Tibial artery (tissue), 4 donors: Measurements from ENCODE around the gene HPCAL1.

ENCODE experiments used
- DNase-seq, 2 donors: peaks; one replicate each; pipeline ENCODE4 v3.0.0-alpha.2; 2019
- H3K27ac ChIP-seq, 2 donors: fragments of 200-600 bp; sonication (generic) in 1 of 2; 1 replicate in 1 of 2; 2 replicates in 1 of 2; pipeline ENCODE4 v1.5.1; 2018 to 2019; ENCODE audit warnings: mild to moderate bottlenecking in 1 of 2
- H3K27me3 ChIP-seq, 2 donors: fragments of 200-600 bp; sonication (generic) in 1 of 2; one replicate each; pipeline versions ENCODE4 v1.5.1 to v1.6.0; 2016 to 2019
- H3K36me3 ChIP-seq, 3 donors: fragments of 200-600 bp; sonication (generic) in 2 of 3; one replicate each; pipeline ENCODE4 v1.5.1; 2016 to 2019; ENCODE audit warnings: mild to moderate bottlenecking in 2 of 3
- H3K4me1 ChIP-seq, 4 donors: fragments of 200-600 bp; sonication (generic) in 2 of 4; 1 replicate in 3 of 4; 2 replicates in 1 of 4; pipeline ENCODE4 v1.5.1; 2016 to 2019
- H3K4me3 ChIP-seq, 2 donors: fragments of 200-600 bp; sonication (generic) in 1 of 2; 1 replicate in 1 of 2; 2 replicates in 1 of 2; pipeline ENCODE4 v1.5.1; 2018 to 2019; ENCODE audit warnings: mild to moderate bottlenecking in 2 of 2
- H3K9me3 ChIP-seq, 3 donors: fragments of 200-600 bp; sonication (generic) in 1 of 3; one replicate each; pipeline ENCODE4 v1.5.1; 2016 to 2019
- intact Hi-C: fragments of 100-400 bp; cut with DNase I; formaldehyde crosslinking; loops from one replicate; pipeline ENCODE4 v1.15.0; 2023; ENCODE audit warnings: low total_unique reads
- TF ChIP-seq, protein P1 (sequence below), 2 experiments: fragments of 200-600 bp in 1 of 2; fragments of 450-650 bp in 1 of 2; IDR thresholded peaks; one replicate each; pipeline ENCODE4 v1.5.1; 2017 to 2019; ENCODE audit warnings: antibody characterized with exemption in 2 of 2, mild to moderate bottlenecking in 1 of 2, moderate library complexity in 1 of 2

Gene HPCAL1

GRCh38 chr2:10371441-10372196 is 68.9 kb downstream of the HPCAL1 start:
- Histone ChIP-seq H3K9me3 (no peaks in the 10 kb centered on the region), H3K27me3 (no peaks in the 10 kb centered on the region), H3K4me1 (no peaks in the 10 kb centered on the region), H3K4me3 (no peak overlapping the region), H3K36me3 (peaks cover 0 to 4% (median 0%) of the 10 kb centered on the region in 3 donors), H3K27ac (no peak overlapping the region)
- DNase-seq: no peak
- intact Hi-C loops: no loop called here
- TF ChIP-seq, protein P1, sequence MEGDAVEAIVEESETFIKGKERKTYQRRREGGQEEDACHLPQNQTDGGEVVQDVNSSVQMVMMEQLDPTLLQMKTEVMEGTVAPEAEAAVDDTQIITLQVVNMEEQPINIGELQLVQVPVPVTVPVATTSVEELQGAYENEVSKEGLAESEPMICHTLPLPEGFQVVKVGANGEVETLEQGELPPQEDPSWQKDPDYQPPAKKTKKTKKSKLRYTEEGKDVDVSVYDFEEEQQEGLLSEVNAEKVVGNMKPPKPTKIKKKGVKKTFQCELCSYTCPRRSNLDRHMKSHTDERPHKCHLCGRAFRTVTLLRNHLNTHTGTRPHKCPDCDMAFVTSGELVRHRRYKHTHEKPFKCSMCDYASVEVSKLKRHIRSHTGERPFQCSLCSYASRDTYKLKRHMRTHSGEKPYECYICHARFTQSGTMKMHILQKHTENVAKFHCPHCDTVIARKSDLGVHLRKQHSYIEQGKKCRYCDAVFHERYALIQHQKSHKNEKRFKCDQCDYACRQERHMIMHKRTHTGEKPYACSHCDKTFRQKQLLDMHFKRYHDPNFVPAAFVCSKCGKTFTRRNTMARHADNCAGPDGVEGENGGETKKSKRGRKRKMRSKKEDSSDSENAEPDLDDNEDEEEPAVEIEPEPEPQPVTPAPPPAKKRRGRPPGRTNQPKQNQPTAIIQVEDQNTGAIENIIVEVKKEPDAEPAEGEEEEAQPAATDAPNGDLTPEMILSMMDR (IDR thresholded peaks at IDR 0.05): no peak

- no peak for DNase-seq
- Histone ChIP-seq H3K4me3 (no peak overlapping the region), H3K9me3 (no peaks in the 10 kb centered on the region), H3K27me3 (no peaks in the 10 kb centered on the region), H3K36me3 (peaks cover 0 to 4% (median 0%) of the 10 kb centered on the region in 3 donors), H3K27ac (no peak overlapping the region), H3K4me1 (no peaks in the 10 kb centered on the region)
- intact Hi-C loops: no loop called here
- TF ChIP-seq, protein P1 (IDR thresholded peaks at IDR 0.05): no peak
Observed at GRCh38 chr2:10372203-10372861, 69.6 kb downstream of the HPCAL1 start.

- no peak overlapping the region for H3K27ac ChIP-seq
- intact Hi-C loops: no loop called here
- peaks cover 0 to 4% (median 0%) of the 10 kb centered on the region in 3 donors for H3K36me3 ChIP-seq
- TF ChIP-seq, protein P1 (IDR thresholded peaks at IDR 0.05): no peak
- H3K4me3 ChIP-seq: no peak overlapping the region
- H3K4me1 ChIP-seq: no peaks in the 10 kb centered on the region
- no peaks in the 10 kb centered on the region for H3K27me3 ChIP-seq
- no peak for DNase-seq
- H3K9me3 ChIP-seq: no peaks in the 10 kb centered on the region
Observed at GRCh38 chr2:10372862-10373240, 70.1 kb downstream of the HPCAL1 start.

DNA sequence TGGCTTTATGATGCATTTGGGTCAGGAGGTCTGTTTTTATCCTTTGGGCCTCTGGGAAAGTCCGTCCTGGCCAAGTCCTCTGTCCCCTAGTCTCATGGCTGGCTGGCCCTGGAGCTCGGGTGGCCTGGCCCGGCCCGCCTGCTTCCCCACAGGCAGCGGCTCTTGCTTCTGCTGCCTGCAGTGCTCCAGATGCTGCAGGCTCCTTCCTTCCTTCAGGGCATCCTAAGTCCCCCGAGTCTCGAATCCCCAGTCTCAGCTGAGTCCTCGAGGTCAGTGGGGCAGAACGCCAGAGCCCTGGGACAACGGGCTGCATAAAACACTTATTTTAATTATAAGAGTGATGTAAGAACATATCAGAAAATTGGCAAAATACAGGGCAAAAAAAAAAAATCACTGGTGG is 71.2 kb downstream of the HPCAL1 start:
- Histone ChIP-seq H3K4me1 (no peaks in the 10 kb centered on the region), H3K4me3 (no peak overlapping the region), H3K27ac (no peak overlapping the region), H3K9me3 (no peaks in the 10 kb centered on the region), H3K36me3 (peaks cover 0 to 4% (median 0%) of the 10 kb centered on the region in 3 donors), H3K27me3 (no peaks in the 10 kb centered on the region)
- TF ChIP-seq, protein P1 (IDR thresholded peaks at IDR 0.05): no peak
- DNase-seq: no peak
- intact Hi-C loops: no loop called here

GRCh38 chr2:10374362-10374943 is 71.7 kb downstream of the HPCAL1 start:
- intact Hi-C loops: no loop called here
- TF ChIP-seq, protein P1 (IDR thresholded peaks at IDR 0.05): no peak
- Histone ChIP-seq H3K27me3 (no peaks in the 10 kb centered on the region), H3K9me3 (no peaks in the 10 kb centered on the region), H3K27ac (no peak overlapping the region), H3K4me1 (no peaks in the 10 kb centered on the region), H3K36me3 (peaks cover 0 to 4% (median 0%) of the 10 kb centered on the region in 3 donors), H3K4me3 (no peak overlapping the region)
- no peak for DNase-seq
